ENCODE results near the gene SEC63.

SEC63 gene

GRCh38 chr6:107853230-107853629, 104.8 kb downstream of the SEC63 start:
- TF ChIP-seq CTCF (IDR thresholded peaks at IDR 0.05; ENCODE audit: low read depth, low read length) (no peak), EZH2phosphoT487 (IDR thresholded peaks at IDR 0.05; ENCODE audit: low read depth) (no peak)

GRCh38 chr6:107849325-107849724, 108.7 kb downstream of the SEC63 start:
- Histone ChIP-seq H4K20me1 (ENCODE audit: insufficient read depth, low read length) (no peaks in the 10 kb centered on the region), H3K79me2 (ENCODE audit: low read length) (no peaks in the 10 kb centered on the region), H3K4me1 (ENCODE audit: low read length) (peaks cover 3% of the 10 kb centered on the region; the same call in 1 of the 2 replicates), H3K9ac (ENCODE audit: low read length) (no peak overlapping the region), H3K4me3 (ENCODE audit: low read length) (no peak overlapping the region), H3K27ac (ENCODE audit: low read length) (no peak overlapping the region), H3K36me3 (replicated peaks; ENCODE audit: low read depth, low read length) (no peaks in the 10 kb centered on the region), H2AFZ (ENCODE audit: low read depth, low read length) (no peak overlapping the region), H3K4me2 (ENCODE audit: low read length) (no peak overlapping the region), H3K27me3 (ENCODE audit: low read depth, low read length) (no peaks in the 10 kb centered on the region), H3K9me3 (ENCODE audit: insufficient read depth, low read length) (no peaks in the 10 kb centered on the region)
- TF ChIP-seq EZH2phosphoT487 (IDR thresholded peaks at IDR 0.05; ENCODE audit: low read depth) (no peak), CTCF (IDR thresholded peaks at IDR 0.05; ENCODE audit: low read depth, low read length) (no peak)

More at GRCh38 chr6:107853230-107853629, 104.8 kb downstream of the SEC63 start:
- no peak overlapping the region for H3K27ac ChIP-seq (ENCODE audit: low read length)
- H3K36me3 ChIP-seq (replicated peaks; ENCODE audit: low read depth, low read length): no peaks in the 10 kb centered on the region
- no peaks in the 10 kb centered on the region for H3K9me3 ChIP-seq (ENCODE audit: insufficient read depth, low read length)
- H3K4me2 ChIP-seq (ENCODE audit: low read length): no peak overlapping the region
- H3K4me3 ChIP-seq (ENCODE audit: low read length): no peak overlapping the region
- no peaks in the 10 kb centered on the region; the same call in 1 of the 2 replicates for H3K4me1 ChIP-seq (ENCODE audit: low read length)
- no peaks in the 10 kb centered on the region for H3K79me2 ChIP-seq (ENCODE audit: low read length)
- no peak overlapping the region for H3K9ac ChIP-seq (ENCODE audit: low read length)
- H4K20me1 ChIP-seq (ENCODE audit: insufficient read depth, low read length): no peaks in the 10 kb centered on the region
- H3K27me3 ChIP-seq (ENCODE audit: low read depth, low read length): no peaks in the 10 kb centered on the region
- no peak overlapping the region for H2AFZ ChIP-seq (ENCODE audit: low read depth, low read length)

- peaks cover 3% of the 10 kb centered on the region; the same call in 1 of the 2 replicates for H3K4me1 ChIP-seq (ENCODE audit: low read length)
- no peaks in the 10 kb centered on the region for H3K36me3 ChIP-seq (replicated peaks; ENCODE audit: low read depth, low read length)
- no peaks in the 10 kb centered on the region for H4K20me1 ChIP-seq (ENCODE audit: insufficient read depth, low read length)
- no peaks in the 10 kb centered on the region for H3K79me2 ChIP-seq (ENCODE audit: low read length)
- no peaks in the 10 kb centered on the region for H3K27me3 ChIP-seq (ENCODE audit: low read depth, low read length)
- TF ChIP-seq CTCF (IDR thresholded peaks at IDR 0.05; ENCODE audit: low read depth, low read length) (peak; percentile 79), EZH2phosphoT487 (IDR thresholded peaks at IDR 0.05; ENCODE audit: low read depth) (no peak)
- H2AFZ ChIP-seq (ENCODE audit: low read depth, low read length): peak overlapping the region; percentile 93
- peak overlapping the region; percentile 93 for H3K4me3 ChIP-seq (ENCODE audit: low read length)
- peak overlapping the region; percentile 98 for H3K4me2 ChIP-seq (ENCODE audit: low read length)
- no peak overlapping the region for H3K27ac ChIP-seq (ENCODE audit: low read length)
- H3K9me3 ChIP-seq (ENCODE audit: insufficient read depth, low read length): no peaks in the 10 kb centered on the region
- peak overlapping the region; percentile 54 for H3K9ac ChIP-seq (ENCODE audit: low read length)
These were observed 109.9 kb downstream of the SEC63 start for GRCh38 chr6:107847844-107848802.

- Histone ChIP-seq H4K20me1 (ENCODE audit: insufficient read depth, low read length) (no peaks in the 10 kb centered on the region), H2AFZ (ENCODE audit: low read depth, low read length) (no peak overlapping the region), H3K27ac (ENCODE audit: low read length) (no peak overlapping the region), H3K27me3 (ENCODE audit: low read depth, low read length) (no peaks in the 10 kb centered on the region), H3K36me3 (replicated peaks; ENCODE audit: low read depth, low read length) (no peaks in the 10 kb centered on the region), H3K4me3 (ENCODE audit: low read length) (no peak overlapping the region), H3K4me2 (ENCODE audit: low read length) (no peak overlapping the region), H3K79me2 (ENCODE audit: low read length) (no peaks in the 10 kb centered on the region), H3K9ac (ENCODE audit: low read length) (no peak overlapping the region), H3K4me1 (ENCODE audit: low read length) (peaks cover 3% of the 10 kb centered on the region; the same call in 1 of the 2 replicates), H3K9me3 (ENCODE audit: insufficient read depth, low read length) (no peaks in the 10 kb centered on the region)
- no peak for TF ChIP-seq CTCF (IDR thresholded peaks at IDR 0.05; ENCODE audit: low read depth, low read length)
- no peak for TF ChIP-seq EZH2phosphoT487 (IDR thresholded peaks at IDR 0.05; ENCODE audit: low read depth)
These were observed 111.7 kb downstream of the SEC63 start for GRCh38 chr6:107846262-107846795.

Data from OCI-LY3 (cell line).